Muscle of back (tissue), 13 donors: ENCODE measurements around the gene ELMO2. TPM values are rescaled to one million over a fixed set of nuclear protein-coding genes. Genes with fewer than 3 reads are reported as not detected.
A peak's percentile ranks its signal among the peaks of the same experiment; 100 is the strongest.

Source experiments
- DNase-seq, 3 donors: peaks; one replicate each; pipeline versions ENCODE4 v3.0.0 to v3.0.0-alpha.2; 2013
- long read RNA-seq, 9 donors: transcript quantifications; one replicate each; lab custom pipeline, GENCODE V29; 2026
- polyA plus RNA-seq, 10 donors: library from polyadenylated mRNA; unstranded; fragments of 120-200 nt; gene quantifications; one replicate each; pipeline ENCODE4 v1.2.1, GENCODE V29; 2013; ENCODE audit not compliant: insufficient read length in 10 of 10

The ELMO2 gene, protein sequence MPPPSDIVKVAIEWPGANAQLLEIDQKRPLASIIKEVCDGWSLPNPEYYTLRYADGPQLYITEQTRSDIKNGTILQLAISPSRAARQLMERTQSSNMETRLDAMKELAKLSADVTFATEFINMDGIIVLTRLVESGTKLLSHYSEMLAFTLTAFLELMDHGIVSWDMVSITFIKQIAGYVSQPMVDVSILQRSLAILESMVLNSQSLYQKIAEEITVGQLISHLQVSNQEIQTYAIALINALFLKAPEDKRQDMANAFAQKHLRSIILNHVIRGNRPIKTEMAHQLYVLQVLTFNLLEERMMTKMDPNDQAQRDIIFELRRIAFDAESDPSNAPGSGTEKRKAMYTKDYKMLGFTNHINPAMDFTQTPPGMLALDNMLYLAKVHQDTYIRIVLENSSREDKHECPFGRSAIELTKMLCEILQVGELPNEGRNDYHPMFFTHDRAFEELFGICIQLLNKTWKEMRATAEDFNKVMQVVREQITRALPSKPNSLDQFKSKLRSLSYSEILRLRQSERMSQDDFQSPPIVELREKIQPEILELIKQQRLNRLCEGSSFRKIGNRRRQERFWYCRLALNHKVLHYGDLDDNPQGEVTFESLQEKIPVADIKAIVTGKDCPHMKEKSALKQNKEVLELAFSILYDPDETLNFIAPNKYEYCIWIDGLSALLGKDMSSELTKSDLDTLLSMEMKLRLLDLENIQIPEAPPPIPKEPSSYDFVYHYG
- polyA plus RNA-seq = 10 to 100 TPM; 33.0 to 48.5 (median 41.1) TPM
- long read RNA-seq, donor 1 = 0 reads
- long read RNA-seq, donor 2, partial matches to known transcripts = 0 of 1 reads
- long read RNA-seq, donor 2, other reads (novel, unspliced or antisense) = 0 of 1 reads
- long read RNA-seq, donor 3 = 0 reads
- long read RNA-seq, donor 4 = 0 reads
- long read RNA-seq, donor 5, partial matches to known transcripts = 0 of 3 reads
- long read RNA-seq, donor 5, other reads (novel, unspliced or antisense) = 0 of 3 reads
- long read RNA-seq, donor 6, partial matches to known transcripts = 0 of 1 reads
- long read RNA-seq, donor 6, other reads (novel, unspliced or antisense) = 0 of 1 reads
- long read RNA-seq, donor 7, partial matches to known transcripts = 0 of 1 reads
- long read RNA-seq, donor 7, other reads (novel, unspliced or antisense) = 0 of 1 reads
- long read RNA-seq, donor 8, partial matches to known transcripts = 0 of 2 reads
- long read RNA-seq, donor 8, other reads (novel, unspliced or antisense) = 0 of 2 reads
- long read RNA-seq, donor 9, partial matches to known transcripts = 0 of 2 reads
- long read RNA-seq, donor 9, other reads (novel, unspliced or antisense) = 0 of 2 reads

DNA sequence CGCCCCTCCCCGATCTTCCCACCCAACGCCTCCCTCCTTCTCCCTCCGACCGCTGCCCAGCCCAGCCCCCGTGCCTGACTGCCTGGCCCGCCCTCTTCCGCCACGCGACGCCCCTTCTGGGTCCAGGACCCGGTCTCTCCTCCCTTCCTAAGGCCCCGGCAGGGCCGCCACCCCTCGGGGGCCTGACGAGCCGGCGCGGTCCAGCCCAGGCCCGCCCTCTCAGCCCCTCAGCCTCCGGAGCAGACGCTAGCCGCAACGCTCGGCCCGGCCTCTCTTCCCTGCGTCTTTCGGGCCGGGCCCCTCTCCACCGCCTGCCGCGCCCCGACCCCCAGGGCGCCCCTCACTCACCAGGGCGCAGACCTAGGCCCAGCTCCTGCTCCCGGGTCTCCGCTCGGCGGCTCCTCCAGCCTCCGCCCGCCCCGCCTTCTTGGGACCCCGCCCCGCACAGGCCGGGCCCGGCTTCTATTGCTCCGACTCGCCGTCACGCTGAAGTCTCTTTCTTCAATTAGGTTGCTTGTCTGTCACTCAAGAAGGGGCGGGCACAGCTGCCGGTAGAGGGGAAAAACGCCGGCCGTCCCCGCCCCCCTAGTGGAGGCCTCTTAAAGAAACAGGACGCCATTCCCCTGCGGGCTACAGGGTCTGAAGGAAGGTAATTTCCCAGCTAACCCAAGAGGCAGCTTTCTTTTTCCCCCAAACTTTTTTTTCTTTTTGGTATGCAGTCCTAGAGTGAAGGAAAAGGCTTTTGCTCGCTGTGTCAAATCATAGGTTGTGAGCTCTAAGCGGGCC is at the start of gene ELMO2:
TSS of gene ELMO2 (minus strand) at position 416 of the 786 bp plus-strand sequence. CDS start 12,133 bp downstream, outside the sequence.
- peak; percentile 95 to 99 (median 98) for DNase-seq

DNA sequence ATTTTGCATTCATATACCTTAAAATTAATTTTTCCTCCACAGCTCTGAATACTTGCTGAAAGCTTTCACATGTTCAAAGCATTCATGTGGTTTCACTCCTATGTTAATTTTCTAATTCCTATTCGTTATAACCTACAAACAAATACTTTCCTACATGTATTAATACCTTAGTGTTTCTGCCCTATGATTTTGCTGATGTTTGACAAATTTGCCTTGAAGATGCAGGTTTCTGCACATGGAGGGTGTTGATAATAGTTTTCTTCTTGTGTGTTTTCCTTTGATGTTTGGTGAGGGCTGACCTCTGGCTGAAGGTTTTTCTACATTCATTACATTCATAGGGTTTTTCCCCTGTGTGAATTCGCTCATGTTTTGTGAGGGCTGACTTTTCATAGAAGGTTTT is 49.3 kb upstream of the ELMO2 start:
- no peak for DNase-seq

DNA sequence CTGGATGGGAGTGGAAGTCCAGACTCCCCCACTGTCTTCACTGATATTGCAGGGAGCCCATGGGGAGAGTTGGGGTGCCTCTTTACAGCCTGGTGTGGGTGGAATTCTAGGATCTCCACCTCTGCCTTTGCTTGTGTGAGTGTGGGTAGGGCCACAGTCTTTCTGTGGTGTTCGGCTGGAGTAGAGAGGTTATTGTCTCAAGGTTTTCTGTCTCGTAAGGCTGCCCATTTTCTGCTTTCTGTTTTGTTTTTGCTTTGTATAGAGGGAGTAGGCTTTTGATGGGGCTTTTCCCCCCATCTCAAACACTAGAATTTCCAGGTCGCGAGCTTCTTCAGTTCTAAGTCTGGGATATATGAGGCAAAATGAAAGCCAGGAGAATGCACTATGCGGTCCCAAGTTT is 40.4 kb upstream of the ELMO2 start:
- DNase-seq = no peak

DNA sequence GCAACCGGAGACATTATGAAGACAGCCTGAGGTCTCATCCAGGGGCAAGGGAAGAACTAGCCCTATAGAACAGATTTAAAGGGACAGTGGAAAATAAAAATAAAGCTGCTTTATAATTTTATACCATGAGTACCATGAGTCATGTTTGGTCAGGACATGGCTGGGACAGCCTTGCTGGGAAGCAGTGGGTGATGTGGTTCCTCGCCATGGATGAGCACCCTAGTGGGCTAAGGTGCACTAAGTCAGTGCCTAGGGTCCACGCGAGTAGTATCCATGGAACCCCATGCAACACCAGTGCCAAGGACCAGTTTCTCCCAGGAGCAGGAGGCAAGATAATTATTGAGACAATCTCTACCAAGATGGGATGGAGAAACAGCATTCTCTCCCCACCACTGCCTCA is 33.4 kb upstream of the ELMO2 start:
- DNase-seq = no peak

DNA sequence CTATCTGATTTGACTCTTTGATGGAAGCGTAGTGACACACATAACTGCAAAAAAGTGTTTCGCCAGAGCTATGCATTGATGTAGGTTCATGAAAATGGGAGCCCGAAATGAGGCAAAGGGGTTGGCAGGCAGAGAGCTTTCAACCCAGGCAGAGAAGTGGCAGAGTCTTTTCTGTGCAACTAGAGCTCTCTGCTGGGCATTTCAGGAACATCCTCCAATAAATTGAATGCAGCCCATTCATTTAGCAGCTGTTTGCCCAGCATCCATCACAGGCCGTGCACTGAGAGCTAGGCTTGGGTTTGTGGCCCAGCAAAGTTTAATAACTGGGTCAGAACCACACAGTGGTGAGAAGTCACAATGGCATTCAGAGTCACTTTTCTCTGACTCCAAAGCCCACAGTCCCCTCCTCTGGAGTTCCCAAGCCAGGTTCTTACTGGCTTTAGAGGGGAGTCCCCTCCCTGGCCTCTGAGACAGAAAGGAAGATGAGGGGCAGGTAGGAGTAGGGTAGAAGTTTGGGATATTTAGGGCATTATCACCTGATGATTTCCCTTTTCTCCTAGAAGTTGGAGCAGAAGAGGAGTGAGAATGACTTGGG is 31.8 kb upstream of the ELMO2 start:
- peak; percentile 2 to 22 (median 16) for DNase-seq

DNA sequence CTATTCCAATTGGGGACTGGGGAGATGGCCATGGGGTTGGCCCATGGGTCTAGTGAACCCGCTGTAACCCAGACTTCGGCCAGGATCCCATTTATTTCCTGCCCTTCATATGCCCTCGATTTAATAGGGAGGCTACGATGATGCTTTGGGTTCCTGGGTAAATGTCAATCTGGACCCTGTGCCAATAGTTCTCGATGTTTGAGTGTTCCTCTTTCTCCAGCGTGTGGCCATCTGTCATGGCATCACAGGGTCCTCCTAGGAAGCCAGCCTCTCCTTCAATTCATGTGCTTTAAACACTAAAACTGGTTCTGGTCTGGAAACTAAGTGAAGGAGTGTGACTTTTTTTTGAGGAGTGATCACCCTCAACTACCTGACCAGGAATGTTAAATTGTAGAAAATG is 28.7 kb upstream of the ELMO2 start:
- DNase-seq = no peak

DNA sequence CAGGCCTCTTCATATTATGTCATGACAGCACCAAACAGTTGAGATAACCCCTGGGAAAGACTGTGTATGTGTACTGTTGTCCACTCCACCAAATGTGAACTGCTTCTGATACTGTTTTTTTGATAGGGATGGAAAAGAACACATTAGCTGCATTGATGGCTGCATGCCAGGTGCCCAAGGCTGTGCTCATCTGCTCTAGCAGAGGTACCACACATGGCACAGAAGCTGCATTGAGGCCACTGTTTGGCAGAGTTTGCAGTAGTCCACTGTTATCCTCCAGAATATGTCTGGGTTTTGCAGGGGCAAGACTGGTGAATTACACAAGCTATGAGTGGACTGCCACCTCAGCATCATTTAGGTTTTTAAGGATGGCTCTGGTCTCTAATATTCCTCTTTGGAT is 28.2 kb upstream of the ELMO2 start:
- no peak for DNase-seq

DNA sequence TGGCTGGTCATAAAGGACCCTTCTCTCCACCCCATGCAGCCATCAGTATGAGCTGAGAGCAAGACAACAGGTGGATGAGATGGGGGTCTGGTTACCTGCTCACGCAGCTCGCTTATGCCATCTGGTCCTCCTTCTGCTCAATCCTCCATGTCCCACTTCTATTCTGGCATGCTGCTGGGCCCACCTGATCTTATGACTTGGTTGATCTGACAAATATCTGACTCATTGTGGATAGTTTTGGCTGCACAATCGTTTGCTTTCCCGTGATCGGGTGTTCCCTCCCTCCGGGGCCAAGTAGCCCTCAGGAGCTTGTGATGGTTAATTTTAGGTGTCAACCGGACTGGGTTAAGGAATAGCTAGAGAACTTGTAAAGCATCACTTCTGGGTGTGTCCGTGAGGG is 26.6 kb upstream of the ELMO2 start:
- DNase-seq = no peak

DNA sequence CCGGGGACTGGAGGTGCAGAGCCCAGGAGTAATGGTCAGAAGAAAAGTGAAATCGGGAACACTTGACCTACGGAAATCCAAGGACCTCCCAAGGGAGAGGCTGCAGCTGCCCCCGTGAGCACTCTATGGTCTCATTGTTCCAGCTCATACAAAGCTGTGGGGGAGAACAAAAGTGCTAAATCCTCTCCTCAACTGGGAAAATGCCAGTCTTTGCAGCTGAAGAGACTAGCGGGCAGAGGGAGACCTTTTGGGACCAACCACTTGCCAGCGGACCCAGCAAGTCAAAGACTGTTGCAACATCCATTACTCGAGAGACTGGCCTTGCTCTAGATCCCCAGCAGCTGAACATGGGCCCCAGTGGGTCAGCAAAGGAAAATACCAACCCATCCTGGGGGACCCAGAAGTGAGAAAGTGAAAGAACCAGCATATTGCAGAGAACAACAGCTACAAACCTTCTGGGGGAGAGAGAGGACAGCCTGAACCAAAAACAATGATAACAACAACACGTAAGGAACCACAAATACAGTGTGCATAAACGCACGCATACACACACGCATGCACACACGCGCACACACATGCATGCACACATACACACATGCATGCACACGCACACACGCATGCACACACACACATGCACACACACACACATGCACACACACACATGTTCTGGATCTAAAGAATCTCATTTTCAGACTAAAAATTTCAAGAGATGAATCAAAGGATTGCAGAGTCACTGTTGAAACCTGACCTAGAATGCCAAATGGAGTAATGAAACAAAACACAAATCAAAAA is 24.7 kb upstream of the ELMO2 start:
- no peak for DNase-seq

DNA sequence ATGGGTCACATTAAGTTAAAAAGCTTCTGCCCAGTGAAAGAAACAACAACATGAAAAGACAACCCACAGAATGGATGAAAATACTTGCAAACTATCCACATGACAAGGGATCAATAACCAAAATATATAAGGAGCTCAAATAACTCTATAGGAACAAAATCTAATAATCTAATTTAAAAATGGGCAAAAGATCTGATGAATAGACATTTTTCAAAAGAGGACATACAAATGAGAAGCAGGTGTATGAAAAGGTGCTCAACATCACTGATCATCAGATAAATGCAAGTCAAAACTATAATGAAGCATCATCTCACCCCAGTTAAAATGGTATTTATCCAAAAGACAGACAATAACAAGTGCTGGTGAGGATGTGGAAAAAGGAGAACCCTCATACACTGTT is 21.0 kb upstream of the ELMO2 start:
- DNase-seq = no peak

DNA sequence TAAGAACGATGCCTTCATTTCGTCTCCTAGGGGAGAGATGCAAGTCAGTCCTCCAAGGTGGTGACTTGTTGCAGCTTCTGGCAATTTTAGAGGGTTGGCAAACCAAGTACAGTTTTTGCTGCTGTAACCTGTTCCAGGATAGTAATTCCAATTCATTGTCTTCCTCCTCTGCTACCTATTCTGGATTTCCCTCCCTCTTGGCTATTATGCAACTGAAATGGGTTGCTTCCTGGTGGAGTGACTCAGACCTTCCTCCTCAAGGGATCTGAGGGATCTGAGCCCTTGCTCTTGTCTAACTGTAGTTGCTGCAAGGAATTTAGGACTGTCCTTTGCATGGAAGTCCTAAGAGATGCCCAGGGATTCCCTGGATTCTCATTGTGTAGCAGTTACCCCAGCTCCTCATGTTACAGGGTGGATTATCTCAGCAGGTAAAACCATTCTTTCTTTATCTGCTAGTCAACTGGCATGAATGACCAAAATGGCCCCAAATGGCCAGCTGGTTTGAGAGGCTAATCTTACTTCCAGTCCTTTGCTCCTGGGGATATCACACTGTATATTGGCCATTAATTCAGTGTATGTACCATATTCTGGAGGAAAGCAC is 17.6 kb upstream of the ELMO2 start:
- no peak for DNase-seq

DNA sequence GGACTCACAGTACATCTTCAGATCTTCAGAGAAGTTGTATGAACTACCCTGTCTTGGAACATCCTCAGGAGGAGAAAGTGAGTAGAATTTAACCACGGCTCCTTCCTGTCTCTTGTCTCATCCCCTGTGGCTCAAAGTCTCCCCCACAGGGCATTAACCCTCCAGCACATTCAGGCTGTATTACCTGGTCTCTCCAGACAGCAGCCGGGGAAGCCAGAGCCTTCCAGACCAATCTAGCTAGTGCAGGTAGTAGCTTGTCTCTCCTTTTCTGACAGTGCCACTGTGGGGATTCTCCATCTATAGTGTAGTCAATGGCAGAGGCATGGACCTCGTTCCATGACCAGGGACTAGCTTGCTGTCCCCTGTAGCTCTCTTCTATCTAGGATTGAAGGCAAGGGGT is 16.9 kb upstream of the ELMO2 start:
- no peak for DNase-seq

DNA sequence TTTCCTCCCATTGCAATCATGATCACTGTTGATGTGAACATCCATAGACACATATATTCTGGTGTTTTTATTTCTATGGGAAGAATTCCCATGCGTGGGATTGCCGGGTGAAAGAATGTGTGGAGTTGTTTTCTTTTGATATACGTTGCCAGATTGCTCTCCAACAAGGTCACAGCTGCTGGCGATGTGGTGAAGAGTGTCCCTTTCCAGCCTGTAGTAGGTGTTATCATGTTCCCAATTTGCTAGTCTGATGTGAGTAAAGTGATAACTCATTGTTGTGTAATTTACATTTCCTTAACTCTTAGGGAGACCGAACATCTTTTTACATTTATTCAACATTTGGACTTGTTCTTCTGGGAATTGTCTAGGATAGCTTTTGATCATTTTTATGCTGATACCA is 14.5 kb upstream of the ELMO2 start:
- no peak for DNase-seq

DNA sequence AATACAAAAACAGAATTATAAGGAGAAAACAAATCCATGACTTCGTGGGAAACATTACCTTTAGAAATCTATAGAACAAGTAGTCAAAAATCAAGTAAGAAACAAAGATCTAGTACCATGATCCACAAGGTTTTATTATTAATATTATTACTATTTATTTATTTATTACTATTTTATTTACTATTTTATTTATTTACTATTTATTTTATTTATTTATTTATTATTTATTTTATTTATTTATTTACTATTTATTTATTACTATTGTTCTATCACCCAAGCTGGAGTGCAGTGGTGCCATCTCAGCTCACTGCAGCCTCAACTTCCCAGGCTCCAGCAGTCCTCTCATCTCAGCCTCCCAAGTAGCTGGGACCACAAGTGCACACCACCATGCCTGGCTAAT is 13.5 kb upstream of the ELMO2 start:
- no peak for DNase-seq

DNA sequence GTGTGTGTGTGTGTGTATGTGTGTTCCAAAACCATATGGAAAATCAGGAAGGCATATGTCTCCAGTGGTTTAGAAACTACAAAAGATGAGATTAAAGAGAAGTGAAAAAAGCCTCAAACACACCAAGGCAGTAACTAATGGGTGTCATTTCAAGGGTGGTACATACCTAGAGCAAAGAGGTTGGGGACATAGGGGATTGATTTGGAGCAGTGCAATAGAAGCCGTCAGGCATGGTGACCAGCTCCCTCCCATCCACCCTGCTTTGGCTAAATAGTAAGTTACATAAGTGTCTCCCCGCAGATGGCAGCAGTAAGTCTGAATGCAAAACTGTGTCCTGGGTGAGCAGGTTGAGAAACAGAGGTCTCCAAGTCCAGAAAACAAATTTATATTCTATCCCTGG is 10.4 kb upstream of the ELMO2 start:
- no peak for DNase-seq

DNA sequence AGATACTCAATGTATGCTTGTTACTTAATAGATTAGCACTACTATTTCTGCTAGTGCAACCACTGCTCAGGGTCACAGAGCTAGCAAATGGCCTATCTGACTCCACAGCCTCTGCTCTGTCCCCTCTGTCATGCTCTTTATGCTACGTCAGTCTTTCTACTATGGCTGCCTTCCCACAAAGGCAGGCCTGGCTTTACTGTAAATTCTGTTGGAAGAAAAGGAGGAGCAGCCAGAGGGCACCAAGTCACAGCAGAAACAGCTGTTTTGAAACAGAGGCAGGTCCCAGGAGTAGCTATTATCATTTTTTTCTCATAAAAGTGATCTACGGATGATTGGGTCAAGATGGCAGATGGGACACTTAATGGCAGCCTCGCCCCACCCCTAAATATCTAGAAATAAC is 10.0 kb upstream of the ELMO2 start:
- DNase-seq = no peak

DNA sequence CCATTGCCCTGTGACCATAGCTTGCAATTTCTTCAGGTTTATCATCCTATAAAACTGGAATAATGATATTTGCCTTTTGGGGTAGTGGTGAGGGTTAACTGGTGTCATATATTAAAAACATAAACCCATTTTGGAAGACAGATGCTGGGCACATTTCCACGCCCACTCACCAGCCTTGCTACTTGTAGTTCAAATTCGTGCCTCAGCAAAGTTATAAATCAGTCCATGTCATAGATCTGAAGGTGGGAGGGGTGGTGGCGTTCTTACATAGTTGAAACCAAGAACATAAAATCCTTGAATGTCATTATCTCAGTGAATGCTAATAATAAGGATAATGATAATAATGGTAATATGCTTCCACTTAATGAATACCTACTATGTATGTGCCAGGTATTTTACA is 9.4 kb upstream of the ELMO2 start:
- DNase-seq = no peak

DNA sequence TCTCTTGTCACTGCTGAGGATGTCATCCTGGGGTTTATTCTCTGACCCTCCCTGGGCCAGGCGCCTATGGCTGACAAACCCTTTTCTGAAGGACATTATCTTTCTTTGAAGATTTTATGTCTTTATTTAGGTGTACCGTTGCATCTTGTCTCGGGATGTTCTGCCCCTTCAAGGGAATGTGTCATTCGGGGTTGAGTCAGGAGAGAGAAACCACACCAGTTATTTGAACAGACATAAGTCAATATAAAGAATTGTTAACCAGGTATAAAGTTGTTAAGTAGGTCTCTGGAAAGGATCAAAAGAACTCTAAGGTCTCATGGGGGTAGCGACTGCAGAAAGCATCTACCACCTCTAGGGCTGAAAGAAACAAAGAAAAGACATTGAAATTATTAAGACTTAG is 8.2 kb upstream of the ELMO2 start:
- no peak for DNase-seq

DNA sequence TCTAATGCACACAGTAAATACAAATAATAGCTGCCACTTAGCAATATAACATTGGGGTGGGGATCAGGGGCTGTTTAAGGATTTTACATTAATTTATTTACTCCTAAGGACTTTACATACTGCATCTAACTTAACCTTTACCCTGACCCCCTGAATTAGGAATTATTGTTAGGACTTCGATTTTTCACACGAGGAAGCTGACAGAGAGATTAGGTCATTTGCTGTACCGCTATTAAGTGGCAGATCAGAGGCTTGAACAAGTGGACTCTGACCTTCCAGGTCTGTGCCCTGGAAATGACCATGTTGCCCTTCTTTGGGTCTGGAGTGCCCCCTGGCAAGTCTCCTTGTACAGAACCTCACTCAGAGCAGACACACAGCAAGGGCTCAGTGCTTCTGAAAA is 5.2 kb upstream of the ELMO2 start:
- DNase-seq = no peak
